K562 (cell line): ENCODE measurements around the gene WDR35. TPM values are rescaled to one million over a fixed set of nuclear protein-coding genes. Genes with fewer than 3 reads are reported as not detected.

ENCODE experiments used
- ATF4 ChIP-seq: fragments of 450-650 bp; formaldehyde crosslinking; IDR thresholded peaks from 2 replicates; pipeline ENCODE4 v1.4.0; 2022; ENCODE audit warnings: mild to moderate bottlenecking, moderate library complexity
- DDX20 ChIP-seq: fragments of 450-650 bp; IDR thresholded peaks from 2 replicates; pipeline ENCODE4 v1.6.1; 2016; ENCODE audit warnings: missing genetic modification characterization, low read depth, mild to moderate bottlenecking, missing compliant biosample characterization, moderate library complexity
- ERF ChIP-seq: fragments of 450-650 bp; formaldehyde crosslinking; IDR thresholded peaks from 2 replicates; pipeline ENCODE4 v1.4.0; 2020; ENCODE audit warnings: mild to moderate bottlenecking, mixed read lengths
- ESRRA ChIP-seq: fragments of 450-650 bp; IDR thresholded peaks from 2 replicates; pipeline ENCODE4 v1.6.1; 2014; ENCODE audit warnings: low read depth, mild to moderate bottlenecking, moderate library complexity, borderline replicate concordance
- FOXK2 ChIP-seq, 2 experiments: fragments of 450-650 bp; IDR thresholded peaks in 1 of 2; conservative IDR thresholded peaks in 1 of 2; 2 replicates each; pipeline ENCODE4 v1.6.1; 2016; ENCODE audit warnings: low read depth in 2 of 2, mild to moderate bottlenecking in 1 of 2
- GTF2E2 ChIP-seq: fragments of 200-800 bp; sonication (Bioruptor generic); IDR thresholded peaks from 2 replicates; pipeline ENCODE4 v1.6.1; 2016; ENCODE audit warnings: missing genetic modification characterization, missing compliant biosample characterization
- HDAC6 ChIP-seq: IDR thresholded peaks from 2 replicates; pipeline ENCODE4 v1.6.1; 2012; ENCODE audit warnings: low read depth, mild to moderate bottlenecking, control low read depth, inconsistent platforms, low read length, moderate library complexity
- ILK ChIP-seq: fragments of 450-650 bp; IDR thresholded peaks from 2 replicates; pipeline ENCODE4 v1.6.1; 2016; ENCODE audit warnings: missing genetic modification characterization, low read depth, mild to moderate bottlenecking, missing compliant biosample characterization, moderate library complexity, borderline replicate concordance
- MEF2A ChIP-seq: IDR thresholded peaks from 2 replicates; pipeline ENCODE4 v1.6.1; 2011; ENCODE audit warnings: low read depth, mild to moderate bottlenecking, low read length, moderate library complexity; ENCODE audit not compliant: control insufficient read depth
- NBN ChIP-seq: fragments of 450-650 bp; IDR thresholded peaks from 2 replicates; pipeline ENCODE4 v1.6.1; 2016; ENCODE audit warnings: low read depth, mild to moderate bottlenecking
- PATZ1 ChIP-seq: fragments of 250-450 bp; sonication (Bioruptor Pico); IDR thresholded peaks from 2 replicates; pipeline ENCODE4 v1.5.0; 2020; ENCODE audit warnings: mild to moderate bottlenecking, borderline replicate concordance
- RAD51 ChIP-seq: fragments of 450-650 bp; IDR thresholded peaks from 2 replicates; pipeline ENCODE4 v1.7.1; 2016; ENCODE audit warnings: low read depth, mild to moderate bottlenecking, borderline replicate concordance
- RBFOX2 ChIP-seq: fragments of 200-400 bp; formaldehyde crosslinking; IDR thresholded peaks from 2 replicates; pipeline ENCODE4 v1.6.1; 2017; ENCODE audit warnings: low read depth, mild to moderate bottlenecking, low read length, moderate library complexity
- RNF2 ChIP-seq: sonication (generic); IDR thresholded peaks from 2 replicates; pipeline ENCODE4 v1.6.1; 2016
- YY1 ChIP-seq, 3 experiments: IDR thresholded peaks; 2 replicates each; pipeline ENCODE4 v1.6.1; 2011; ENCODE audit warnings: low read length in 2 of 3, mild to moderate bottlenecking in 2 of 3, moderate library complexity in 2 of 3, borderline replicate concordance in 1 of 3, control low read depth in 1 of 3, low read depth in 1 of 3; ENCODE audit not compliant: insufficient read depth in 3 of 3, insufficient replicate concordance in 2 of 3, control insufficient read depth in 1 of 3, insufficient read length in 1 of 3; ENCODE audit errors: extremely low read depth in 1 of 3
- ZNF274 ChIP-seq: IDR thresholded peaks from 2 replicates; pipeline ENCODE4 v1.6.1; 2011; ENCODE audit warnings: low read depth, mild to moderate bottlenecking, low read length, moderate library complexity, borderline replicate concordance
- ZNF57 ChIP-seq: fragments of 450-650 bp; formaldehyde crosslinking; IDR thresholded peaks from 2 replicates; pipeline ENCODE4 v1.4.0; 2020; ENCODE audit warnings: mild to moderate bottlenecking, moderate library complexity
- ZNF695 ChIP-seq: fragments of 450-650 bp; formaldehyde crosslinking; IDR thresholded peaks from 2 replicates; pipeline ENCODE4 v1.4.0; 2020; ENCODE audit warnings: mild to moderate bottlenecking, moderate library complexity
- ZNF830 ChIP-seq: fragments of 250-450 bp; sonication (Bioruptor Pico); IDR thresholded peaks from 2 replicates; pipeline ENCODE4 v1.5.0; 2021; ENCODE audit warnings: mild to moderate bottlenecking
- polyA plus RNA-seq, 8 experiments: library from polyadenylated mRNA; depleted of rRNA in 4 of 8; stranded (reverse) in 5 of 8; unstranded in 3 of 8; fragments of >200 nt; fragmentation: Nextera tagmentation in 2 of 8; fragmentation: Illumina TruSeq in 1 of 8; extraction: Ambion mirVana in 2 of 8; extraction: Trizol in 1 of 8; gene quantifications; 2 replicates each; pipeline versions ENCODE4 v1.2.1 to v1.2.3, GENCODE V29; 2011 to 2014; ENCODE audit warnings: inconsistent platforms in 1 of 8, missing spikeins in 1 of 8
- total RNA-seq, 7 experiments: library from RNA; depleted of rRNA in 6 of 7; stranded (reverse); fragments of >200 nt in 6 of 7; fragmentation: Illumina TruSeq in 2 of 7; extraction: Trizol in 2 of 7; gene quantifications; 2 replicates each; pipeline versions ENCODE4 v1.2.1 to v1.2.3, GENCODE V29; 2011 to 2021; ENCODE audit warnings: low replicate concordance in 1 of 7

The WDR35 gene
- total and polyA plus RNA-seq, 9 of the 15 experiments (the other 6 are each of a cell fraction or from before 2014, with no cell fraction given), result 3.3 to 13.1 (median 8.0) TPM

GRCh38 chr2:19989667-19990415 lies at the start of gene WDR35 (continued):
- TF ChIP-seq PATZ1 (CRISPR knock-in tag) (no peak), YY1 (IDR thresholded peaks at IDR 0.05; ENCODE audit: borderline replicate concordance in 1 of 3, control insufficient read depth in 1 of 3, extremely low read depth in 1 of 3, insufficient read depth in 3 of 3, insufficient read length in 1 of 3, insufficient replicate concordance in 2 of 3, low read depth in 1 of 3, low read length in 2 of 3) (peak in 2 of 3 experiments; percentile 13 to 41), ESRRA (no peak), RNF2 (0 out of 2 replicates have a peak, but pooled peaks have one; percentile 39), ZNF57 (CRISPR knock-in tag) (no peak), ATF4 (CRISPR knock-in tag) (no peak), DDX20 (tag) (no peak), HDAC6 (no peak), ZNF830 (no peak), FOXK2 (conservative IDR thresholded peaks at IDR 0.05 in 1 of 2, IDR thresholded peaks at IDR 0.05 in 1 of 2; ENCODE audit: low read depth in 2 of 2) (0 out of 4 replicates have a peak, but pooled peaks of 1 of the 2 experiments have one; percentile 9), ILK (tag) (no peak), ZNF274 (no peak), GTF2E2 (tag) (no peak), NBN (no peak), RBFOX2 (peak; percentile 65), ERF (CRISPR knock-in tag) (no peak), RAD51 (no peak), ZNF695 (CRISPR knock-in tag) (no peak), MEF2A (no peak)
- TF ChIP-seq, all 486 proteins: peak for 65
